ENCODE measurements around the gene NFE2.
"Not testable (repeated sequence)": the region's sequence is repeated elsewhere in the genome, so short reads cannot be mapped to it uniquely, and the experiment has no call there.

The NFE2 gene

DNA sequence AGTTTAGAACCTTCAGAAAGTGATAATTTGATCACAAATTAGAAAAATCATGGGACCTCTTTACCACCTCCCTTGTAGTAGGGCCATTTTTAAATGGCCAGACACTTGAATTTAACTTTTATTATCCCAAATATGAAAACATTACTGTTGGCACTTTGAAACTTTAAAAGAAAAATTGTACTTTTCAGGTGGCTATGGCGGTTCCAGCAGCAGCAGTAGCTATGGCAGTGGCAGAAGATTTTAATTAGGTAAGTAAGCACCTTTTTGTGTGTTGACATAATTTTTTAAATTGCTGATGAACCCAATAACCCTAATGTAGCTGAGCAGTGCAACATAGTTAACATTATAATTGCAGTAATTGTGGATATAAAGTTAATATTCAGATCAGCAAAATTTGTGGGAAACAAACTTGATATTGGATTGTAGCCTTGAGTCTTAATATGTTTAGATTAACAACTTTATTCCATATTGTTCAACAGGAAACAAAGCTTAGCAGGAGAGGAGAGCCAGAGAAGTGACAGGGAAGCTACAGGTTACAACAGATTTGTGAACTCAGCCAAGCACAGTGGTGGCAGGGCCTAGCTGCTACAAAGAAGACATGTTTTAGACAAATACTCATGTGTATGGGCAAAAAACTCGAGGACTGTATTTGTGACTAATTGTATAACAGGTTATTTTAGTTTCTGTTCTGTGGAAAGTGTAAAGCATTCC, 16.6 kb downstream of the NFE2 start:
- not testable (repeated sequence) for DNase-seq

GRCh38 chr12:54282949-54283593, 17.7 kb downstream of the NFE2 start:
- DNase-seq, result no peak

- DNase-seq, result not testable (repeated sequence)
These were observed 19.1 kb downstream of the NFE2 start for GRCh38 chr12:54281694-54282093.

- not testable (repeated sequence) for DNase-seq
These were observed 19.6 kb downstream of the NFE2 start for GRCh38 chr12:54281261-54281638.

- DNase-seq, result peak; percentile 64 to 100 (median 95)
These were observed 20.2 kb downstream of the NFE2 start, which contains the start of gene HNRNPA1 for GRCh38 chr12:54280468-54281260. Gene HNRNPA1, plus strand, starts transcription at chr12:54280726. Its CDS starts 82 bp downstream, at chr12:54280808.

DNA sequence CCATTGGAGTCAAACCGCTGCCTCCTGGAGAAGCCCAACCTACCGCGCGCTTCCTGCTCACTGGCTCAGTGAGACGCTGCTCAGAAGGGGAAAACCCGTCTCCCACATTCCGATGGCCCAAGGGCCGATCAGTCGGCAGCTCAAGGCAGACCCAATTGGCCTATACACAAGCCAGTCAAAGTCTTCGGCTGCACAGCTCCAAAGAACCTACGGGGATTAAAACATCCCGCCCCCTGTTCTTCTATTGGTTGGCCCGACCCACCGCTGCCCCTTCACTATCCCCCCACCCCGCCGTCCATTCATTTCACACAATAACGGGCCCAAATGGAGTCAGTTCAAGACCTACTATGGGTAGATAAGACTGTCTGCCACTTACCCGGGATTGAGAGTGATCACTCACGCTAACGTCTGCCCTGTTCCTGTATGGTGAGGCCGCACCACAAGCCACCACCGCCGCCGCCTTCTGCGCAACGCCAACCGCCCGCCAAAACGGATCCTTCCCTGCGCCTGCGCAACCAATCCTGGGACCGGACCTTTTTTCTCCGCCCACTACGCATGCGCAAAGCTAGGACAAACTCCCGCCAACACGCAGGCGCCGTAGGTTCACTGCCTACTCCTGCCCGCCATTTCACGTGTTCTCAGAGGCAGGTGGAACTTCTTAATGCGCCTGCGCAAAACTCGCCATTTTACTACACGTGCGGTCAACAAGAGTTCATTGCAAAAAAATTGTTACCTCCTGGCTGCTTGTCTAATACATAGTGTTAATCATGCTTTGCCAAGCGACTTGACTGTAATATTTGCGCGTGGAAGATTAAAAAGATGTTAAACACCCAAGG, 21.0 kb downstream of the NFE2 start, which contains the start of gene CBX5:
Gene CBX5, minus strand, starts transcription at position 491 of the 836 bp plus-strand sequence. CDS start 22,472 bp downstream, outside the sequence.
- DNase-seq, result peak; percentile 88 to 100 (median 97)

DNA sequence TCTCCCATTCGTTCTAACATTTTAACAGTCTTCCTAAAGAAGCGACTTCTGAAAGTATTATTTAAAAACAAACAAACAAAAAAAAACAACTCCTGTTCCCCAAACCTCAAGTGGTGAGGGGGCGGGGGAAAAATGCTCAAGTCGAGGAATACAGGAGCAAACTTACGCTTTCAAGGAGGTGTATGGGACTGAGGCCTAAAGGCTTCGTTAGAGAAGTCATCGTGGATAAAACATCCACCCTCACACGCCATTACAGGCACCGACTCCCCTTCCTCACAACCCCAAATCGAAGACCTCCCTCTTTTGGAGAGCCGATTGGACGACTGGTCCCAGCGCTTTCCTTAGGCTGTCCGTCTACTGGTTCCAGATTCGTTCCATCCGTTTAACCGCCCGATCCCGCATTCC, 21.6 kb downstream of the NFE2 start:
- DNase-seq, result no peak

DNA sequence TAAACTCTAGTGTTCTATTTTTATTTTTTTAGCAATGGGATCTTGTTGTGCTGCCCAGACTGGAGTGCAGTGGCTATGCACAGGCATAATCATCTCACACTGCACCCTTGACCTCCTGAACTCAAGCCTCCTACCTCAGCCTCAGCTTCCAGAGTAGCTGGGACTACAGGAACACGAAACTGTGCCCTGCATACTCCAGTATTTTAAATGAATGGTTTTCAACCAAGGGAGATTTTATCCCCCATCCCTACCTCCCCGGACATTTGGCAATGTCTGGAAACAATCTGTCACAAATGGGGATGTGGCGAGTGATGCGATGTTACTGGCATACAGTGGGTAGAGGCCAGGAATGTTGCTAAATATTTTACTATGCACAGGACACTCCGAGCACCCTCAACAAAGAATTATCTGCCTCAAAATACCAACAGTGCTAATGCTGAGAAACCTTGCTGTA, 23.0 kb downstream of the NFE2 start:
- no peak for DNase-seq

DNA sequence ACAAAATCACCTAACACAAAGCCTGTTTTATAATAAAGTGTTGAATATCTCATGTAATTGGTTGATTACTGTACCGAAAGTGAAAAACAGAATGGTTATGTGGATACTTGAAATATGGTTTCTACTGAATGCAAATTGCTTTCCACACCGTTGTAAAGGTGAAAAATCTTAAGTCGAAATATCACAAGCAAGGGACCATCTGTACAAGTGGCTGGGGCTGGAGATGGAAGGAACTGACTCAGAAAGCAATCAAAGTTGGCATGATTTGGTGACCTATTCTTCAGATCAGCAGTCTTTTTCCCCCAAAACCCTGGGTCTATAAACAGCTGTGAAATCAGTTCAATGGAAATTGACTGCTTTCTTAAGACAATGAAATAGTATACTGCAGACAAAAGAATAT, 24.4 kb downstream of the NFE2 start:
- DNase-seq, result no peak

- DNase-seq, result no peak
These were observed 26.8 kb downstream of the NFE2 start for GRCh38 chr12:54273981-54274380.

DNA sequence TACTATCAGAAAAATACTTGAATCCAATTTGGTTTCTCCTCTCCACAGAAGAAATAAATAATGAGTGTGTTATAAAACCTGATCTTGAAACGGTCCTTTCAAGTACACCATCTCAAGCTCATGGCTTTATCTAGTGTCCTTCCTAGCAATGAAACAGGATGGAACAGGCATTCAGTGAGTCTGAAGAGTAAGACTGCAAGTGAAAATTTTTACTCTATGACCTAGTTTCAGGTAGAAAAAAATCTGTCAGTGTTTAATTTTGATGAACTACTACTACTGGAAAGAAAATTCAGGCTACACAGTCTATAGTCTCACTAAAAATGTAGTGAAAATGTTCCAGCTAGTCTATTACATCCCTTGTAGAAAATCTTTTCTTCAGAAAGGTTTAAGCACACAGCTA, 28.6 kb downstream of the NFE2 start:
- DNase-seq, result no peak

DNA sequence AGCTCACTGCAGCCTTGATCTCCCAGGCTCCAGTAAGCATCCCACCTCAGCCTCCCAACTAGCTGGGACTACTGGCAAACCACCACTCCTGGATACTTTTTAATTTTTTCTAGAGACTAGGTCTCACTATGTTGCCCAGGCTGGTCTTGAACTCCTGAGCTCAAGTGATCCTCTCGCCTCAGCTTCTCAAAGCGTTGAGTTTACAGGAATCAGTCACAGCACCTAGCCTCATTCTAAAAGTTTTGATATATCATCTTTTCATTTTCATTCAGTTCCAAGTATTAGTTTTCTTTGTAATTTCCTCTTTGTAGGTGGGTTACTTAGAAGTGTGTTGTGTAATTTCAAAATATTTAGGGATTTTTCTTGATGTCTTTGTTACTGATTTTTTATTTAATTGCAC, 30.5 kb downstream of the NFE2 start:
- DNase-seq, result no peak

DNA sequence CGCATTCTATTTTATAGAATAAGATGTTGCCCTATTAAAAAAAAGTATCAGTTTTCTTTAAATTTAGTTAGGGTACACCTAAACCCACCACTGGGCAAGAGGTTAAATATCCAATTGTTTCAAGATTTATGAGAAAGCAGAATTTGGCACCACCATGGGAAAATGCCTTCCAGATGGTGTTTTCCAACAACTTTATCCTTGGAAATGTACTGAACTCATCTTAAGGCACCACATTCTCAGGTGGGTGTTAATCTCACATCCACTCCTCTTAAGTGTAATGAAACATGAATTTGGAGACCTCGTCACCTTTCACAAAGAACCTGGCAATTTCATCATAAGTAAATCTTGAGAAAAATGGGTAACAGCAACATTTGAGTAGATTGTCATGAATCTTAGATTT, 34.0 kb downstream of the NFE2 start:
- DNase-seq, result no peak

DNA sequence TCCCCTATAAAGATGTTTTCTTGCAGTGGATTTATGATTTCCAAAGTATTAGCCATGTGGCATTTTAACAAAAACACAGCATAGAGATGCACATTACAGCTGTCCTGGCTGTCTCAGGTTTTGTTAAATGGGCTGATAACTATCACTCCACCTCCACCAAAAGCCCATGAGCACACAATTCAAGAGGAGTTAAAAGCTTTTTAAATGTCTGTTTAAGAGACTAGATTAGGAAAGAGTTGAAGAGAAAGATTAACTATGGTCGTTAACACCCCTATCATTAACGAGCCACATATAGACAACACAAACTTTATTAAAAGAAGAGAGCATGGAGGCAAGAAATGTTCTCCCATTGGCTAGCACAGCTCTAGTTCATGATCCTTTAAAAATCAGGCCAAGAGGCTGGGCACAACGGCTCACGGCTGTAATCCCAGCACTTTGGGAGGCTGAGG, 35.4 kb downstream of the NFE2 start:
- DNase-seq, result no peak

GRCh38 chr12:54262403-54262925, 38.4 kb downstream of the NFE2 start:
- DNase-seq, result peak in 1 of 51 donors; percentile 4

GRCh38 chr12:54261815-54262402, 38.9 kb downstream of the NFE2 start:
- no peak for DNase-seq

DNA sequence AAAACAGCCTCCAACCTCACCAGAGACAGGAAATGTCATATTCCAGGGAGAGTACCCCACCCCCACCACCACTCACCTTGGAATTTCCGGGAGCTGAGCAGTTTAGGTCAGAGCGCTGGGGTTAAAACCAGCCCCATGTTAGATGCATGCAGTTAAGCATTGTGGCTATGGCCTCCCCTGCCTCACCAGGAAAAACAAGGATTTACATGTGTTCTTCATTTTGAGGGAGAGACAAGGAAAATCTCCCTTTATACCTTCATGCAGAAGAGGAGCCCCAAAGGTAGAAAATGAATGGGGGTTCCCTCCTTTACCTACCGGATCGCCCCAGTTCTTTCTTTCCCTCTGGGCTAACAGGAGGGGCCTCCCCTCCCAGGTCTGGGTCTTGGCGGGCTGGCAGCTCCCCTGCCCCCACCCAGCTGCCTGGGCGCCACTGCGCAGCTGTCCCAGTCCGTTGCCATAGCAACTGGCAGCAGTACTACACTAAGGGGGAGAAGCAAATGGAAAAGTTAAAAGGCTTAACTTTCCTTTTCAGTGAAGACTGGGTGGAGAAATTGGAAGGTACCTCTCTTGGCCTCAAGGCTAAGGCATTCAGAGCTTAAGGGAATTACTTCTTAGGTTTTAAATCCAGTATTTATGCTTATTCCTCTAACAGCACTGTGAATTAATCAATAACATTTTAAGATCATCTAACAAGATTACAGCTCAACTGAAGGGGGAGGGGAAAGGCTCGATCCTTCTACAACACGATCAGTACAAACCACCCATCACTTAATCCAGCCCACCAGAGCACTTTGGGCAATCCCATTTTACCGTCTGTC, 41.4 kb downstream of the NFE2 start:
- peak; percentile 9 to 89 (median 71) for DNase-seq

DNA sequence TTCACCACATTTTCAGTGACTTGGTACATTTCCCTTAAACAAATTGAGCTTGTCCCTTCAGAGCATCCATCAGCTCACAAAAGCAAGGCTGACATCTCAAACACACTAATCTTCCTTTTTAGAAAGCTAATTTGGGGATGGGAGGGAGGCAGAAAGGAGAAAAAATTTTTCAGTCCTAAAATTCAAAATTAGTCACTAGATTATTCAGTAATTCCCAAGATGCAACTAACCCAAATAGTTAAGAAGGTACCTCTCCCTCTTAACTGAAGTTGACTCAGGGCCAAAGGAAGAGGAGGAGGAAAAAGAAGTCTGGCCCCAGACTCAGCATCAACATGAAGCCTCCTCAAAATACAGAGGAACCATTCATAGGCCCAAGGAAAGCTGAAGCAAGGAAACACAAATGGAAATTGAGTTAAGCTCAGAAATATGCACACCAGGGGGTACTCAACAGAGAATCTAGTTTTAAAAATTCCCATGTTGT, 42.6 kb downstream of the NFE2 start:
- DNase-seq, result peak in 1 of 51 donors; percentile 30

GRCh38 chr12:54257332-54257731, 43.5 kb downstream of the NFE2 start:
- peak in 2 of 51 donors; percentile 0 to 5 for DNase-seq

Data from hypothalamus (tissue), 51 donors.